Activated CD8-positive, alpha-beta T cell treated with anti-CD3 and anti-CD28 coated beads for 36 hours (primary cell): Measurements from ENCODE around the gene ADORA2A. TPM values are rescaled to one million over a fixed set of nuclear protein-coding genes. Genes with fewer than 3 reads are reported as not detected.

Experiments used
- ATAC-seq: fragments of 200-7000 bp; cut with Tn5 transposase; one replicate; pipeline ENCODE4 v1.10.0; 2021; ENCODE audit warnings: mild to moderate bottlenecking, moderate library complexity
- CTCF ChIA-PET: fragments of 350-600 bp; sonication (Branson Sonifier 250); formaldehyde crosslinking; loops from one replicate; lab custom pipeline; 2021; ENCODE audit warnings: antibody characterized with exemption; lab: Charles Lee
- POLR2A ChIA-PET: fragments of 350-600 bp; sonication (Branson Sonifier 250); formaldehyde crosslinking; loops from one replicate; lab custom pipeline; 2021; ENCODE audit warnings: antibody characterized with exemption; lab: Charles Lee
- DNase-seq: peaks from one replicate; pipeline ENCODE4 v3.0.0-alpha.2; 2020
- H3K27ac Mint-ChIP-seq: one replicate; pipeline ENCODE4 v1.8.0; 2021; ENCODE audit warnings: mild to moderate bottlenecking, mixed read lengths
- H3K27me3 Mint-ChIP-seq: one replicate; pipeline ENCODE4 v1.8.0; 2021; ENCODE audit warnings: mixed read lengths
- H3K36me3 Mint-ChIP-seq: one replicate; pipeline ENCODE4 v1.8.0; 2021; ENCODE audit warnings: low read depth, mixed read lengths
- H3K4me1 Mint-ChIP-seq: one replicate; pipeline ENCODE4 v1.8.0; 2021; ENCODE audit warnings: low read depth, mixed read lengths
- H3K4me3 Mint-ChIP-seq: one replicate; pipeline ENCODE4 v1.8.0; 2021; ENCODE audit warnings: mild to moderate bottlenecking, moderate library complexity, mixed read lengths
- H3K9me3 Mint-ChIP-seq: one replicate; pipeline ENCODE4 v1.8.0; 2021; ENCODE audit warnings: mixed read lengths
- intact Hi-C: fragments of 100-400 bp; cut with micrococcal nuclease; formaldehyde crosslinking; loops from one replicate; pipeline ENCODE4 v1.10.0; 2022
- total RNA-seq, 2 experiments: library from RNA; stranded (reverse); gene quantifications; one replicate each; pipeline ENCODE4 v1.2.3, GENCODE V29; 2021
- TF ChIP-seq, protein P1 (sequence below): fragments of 200-600 bp; IDR thresholded peaks from one replicate; pipeline ENCODE4 v1.8.0; 2022; ENCODE audit warnings: antibody characterized with exemption, mild to moderate bottlenecking

ADORA2A gene
- total RNA-seq, 2 experiments from 2014 or later = 41.4 to 42.9 TPM

DNA sequence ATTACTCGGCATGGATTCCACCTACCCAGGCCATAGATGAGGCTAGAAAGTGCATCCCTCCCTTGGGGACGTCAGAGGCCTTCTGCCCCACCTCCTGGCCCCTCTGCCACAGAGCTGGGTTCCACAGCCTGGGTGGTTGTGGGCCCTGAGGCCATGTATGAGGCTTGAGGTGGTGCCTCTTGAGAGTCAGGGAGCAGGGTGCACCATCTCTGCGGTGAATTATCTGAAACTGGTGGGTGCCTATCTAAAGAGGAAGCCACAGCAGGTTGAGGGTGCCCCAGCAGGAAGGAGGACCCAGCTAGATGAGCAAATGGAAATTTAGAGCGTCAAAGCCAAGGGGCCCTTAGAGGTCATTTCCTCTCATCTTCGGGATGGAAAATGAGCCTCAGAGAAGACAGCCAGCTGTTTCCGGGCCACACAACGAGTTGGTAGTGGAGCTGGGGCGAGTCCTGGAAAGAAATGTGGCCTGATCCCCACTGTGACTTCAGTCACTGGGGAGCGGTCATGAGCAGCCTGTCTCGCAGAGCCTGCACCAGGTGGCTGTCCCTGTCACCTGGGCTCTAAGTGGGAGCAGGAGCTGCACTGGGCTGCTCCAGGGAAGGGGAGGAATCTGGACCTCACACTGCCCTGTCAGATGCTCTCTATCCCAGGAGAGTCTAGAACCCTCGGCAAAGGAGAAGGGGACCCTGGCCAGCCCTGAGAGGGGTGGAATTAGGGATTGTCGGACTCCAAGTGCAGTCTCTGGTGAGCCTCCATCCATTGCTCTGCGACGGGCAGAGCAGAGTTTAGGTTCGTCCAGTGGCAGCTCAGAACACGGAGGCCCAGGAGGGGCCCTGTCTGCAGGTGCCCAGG lies 7.3 kb downstream of the ADORA2A start:
- no peaks in the 10 kb centered on the region for H3K27me3 Mint-ChIP-seq
- POLR2A ChIA-PET = interaction anchor here (0.7 to 3.7 kb wide), 12 partner anchors 8 to 120 kb away, joined by 3 to 21 read pairs (median 4); partner anchors contain the start of gene GUCD1
- intact Hi-C loops = loop anchor here (5.0 kb wide), 1 partner anchor 53 kb away; no protein-coding TSS in a partner anchor

DNA sequence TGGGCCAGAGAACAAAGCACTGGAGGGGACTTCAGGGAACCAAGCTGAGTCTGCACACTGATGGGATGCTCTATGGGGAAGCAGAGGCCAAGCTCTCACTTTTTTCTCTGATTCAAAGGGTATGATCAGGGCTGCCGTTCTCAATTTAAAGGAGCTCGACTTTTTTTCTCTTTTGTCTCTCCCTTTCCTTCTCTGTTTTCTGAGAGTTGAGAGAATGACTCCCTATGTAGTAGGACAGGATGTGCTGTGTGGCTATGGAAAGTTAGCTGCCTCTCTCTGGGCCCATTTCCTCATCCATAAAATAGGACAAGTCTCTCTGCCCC lies 7.9 kb downstream of the ADORA2A start:
- TF ChIP-seq, protein P1, sequence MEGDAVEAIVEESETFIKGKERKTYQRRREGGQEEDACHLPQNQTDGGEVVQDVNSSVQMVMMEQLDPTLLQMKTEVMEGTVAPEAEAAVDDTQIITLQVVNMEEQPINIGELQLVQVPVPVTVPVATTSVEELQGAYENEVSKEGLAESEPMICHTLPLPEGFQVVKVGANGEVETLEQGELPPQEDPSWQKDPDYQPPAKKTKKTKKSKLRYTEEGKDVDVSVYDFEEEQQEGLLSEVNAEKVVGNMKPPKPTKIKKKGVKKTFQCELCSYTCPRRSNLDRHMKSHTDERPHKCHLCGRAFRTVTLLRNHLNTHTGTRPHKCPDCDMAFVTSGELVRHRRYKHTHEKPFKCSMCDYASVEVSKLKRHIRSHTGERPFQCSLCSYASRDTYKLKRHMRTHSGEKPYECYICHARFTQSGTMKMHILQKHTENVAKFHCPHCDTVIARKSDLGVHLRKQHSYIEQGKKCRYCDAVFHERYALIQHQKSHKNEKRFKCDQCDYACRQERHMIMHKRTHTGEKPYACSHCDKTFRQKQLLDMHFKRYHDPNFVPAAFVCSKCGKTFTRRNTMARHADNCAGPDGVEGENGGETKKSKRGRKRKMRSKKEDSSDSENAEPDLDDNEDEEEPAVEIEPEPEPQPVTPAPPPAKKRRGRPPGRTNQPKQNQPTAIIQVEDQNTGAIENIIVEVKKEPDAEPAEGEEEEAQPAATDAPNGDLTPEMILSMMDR = no peak
- H3K4me3 Mint-ChIP-seq = peak overlapping the region; percentile 75
- H3K4me1 Mint-ChIP-seq = peaks cover 91% of the 10 kb centered on the region
- no peaks in the 10 kb centered on the region for H3K27me3 Mint-ChIP-seq
- ChIA-PET CTCF (interaction anchor here (0.7 to 5.6 kb wide), 7 partner anchors 9 to 87 kb away, joined by 3 to 51 read pairs (median 5); no protein-coding TSS in a partner anchor), POLR2A (interaction anchor here (0.9 to 3.7 kb wide), 10 partner anchors 7 to 91 kb away, joined by 3 to 21 read pairs (median 6); partner anchors contain the start of gene ADORA2A)
- H3K27ac Mint-ChIP-seq = peak overlapping the region; percentile 98
- H3K9me3 Mint-ChIP-seq = no peaks in the 10 kb centered on the region
- intact Hi-C loops = no loop called here
- ATAC-seq = no peak
- H3K36me3 Mint-ChIP-seq = peaks cover 61% of the 10 kb centered on the region
- no peak for DNase-seq

More for the DNA sequence above, 7.3 kb downstream of the ADORA2A start:
- Mint-ChIP-seq H3K4me1 (peaks cover 94% of the 10 kb centered on the region), H3K27ac (peak overlapping the region; percentile 98), H3K36me3 (peaks cover 59% of the 10 kb centered on the region), H3K4me3 (peak overlapping the region; percentile 75), H3K9me3 (no peaks in the 10 kb centered on the region)
- ATAC-seq = peak; percentile 67
- TF ChIP-seq, protein P1 = no peak
- CTCF ChIA-PET = interaction anchor here (0.7 to 5.6 kb wide), 7 partner anchors 8 to 87 kb away, joined by 3 to 51 read pairs (median 5); no protein-coding TSS in a partner anchor
- peak; percentile 94 for DNase-seq

DNA sequence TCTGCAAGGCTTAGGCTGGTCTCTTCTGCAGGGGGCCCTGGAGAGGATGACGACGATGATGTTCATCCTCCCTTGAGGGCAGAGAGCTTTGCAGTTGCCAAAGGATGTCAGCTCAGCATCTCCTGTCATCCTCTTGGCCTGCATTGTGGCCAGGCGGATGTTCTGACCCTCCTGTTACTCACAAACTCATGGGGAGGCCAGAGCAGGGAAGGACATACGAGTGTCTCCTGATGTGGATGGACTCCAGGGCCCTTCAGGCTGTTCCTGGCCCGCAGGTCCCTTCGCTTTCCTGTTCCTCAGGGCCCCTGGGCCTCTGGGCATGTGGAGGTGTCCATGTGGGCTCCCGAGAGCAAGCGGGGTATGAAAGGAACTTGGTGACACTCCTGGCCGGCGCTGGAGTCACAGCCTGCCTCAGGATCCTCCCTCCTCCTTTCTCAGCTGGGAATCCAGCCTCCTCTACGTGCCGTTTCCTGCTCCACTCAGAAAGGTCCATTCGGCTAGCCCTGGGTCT lies 8.5 kb downstream of the ADORA2A start:
- no peak for ATAC-seq
- H3K4me1 Mint-ChIP-seq = peaks cover 91% of the 10 kb centered on the region
- H3K4me3 Mint-ChIP-seq = peak overlapping the region; percentile 75
- peaks cover 66% of the 10 kb centered on the region for H3K36me3 Mint-ChIP-seq
- peak overlapping the region; percentile 98 for H3K27ac Mint-ChIP-seq
- H3K9me3 Mint-ChIP-seq = no peaks in the 10 kb centered on the region
- intact Hi-C loops = no loop called here
- TF ChIP-seq, protein P1 = no peak
- no peak for DNase-seq
- POLR2A ChIA-PET = interaction anchor here (0.9 to 3.7 kb wide), 6 partner anchors 8 to 31 kb away, joined by 4 to 21 read pairs (median 10); partner anchors contain the start of gene ADORA2A
- CTCF ChIA-PET = interaction anchor here (0.8 to 5.6 kb wide), 6 partner anchors 8 to 86 kb away, joined by 3 to 51 read pairs (median 5); no protein-coding TSS in a partner anchor
- no peaks in the 10 kb centered on the region for H3K27me3 Mint-ChIP-seq

DNA sequence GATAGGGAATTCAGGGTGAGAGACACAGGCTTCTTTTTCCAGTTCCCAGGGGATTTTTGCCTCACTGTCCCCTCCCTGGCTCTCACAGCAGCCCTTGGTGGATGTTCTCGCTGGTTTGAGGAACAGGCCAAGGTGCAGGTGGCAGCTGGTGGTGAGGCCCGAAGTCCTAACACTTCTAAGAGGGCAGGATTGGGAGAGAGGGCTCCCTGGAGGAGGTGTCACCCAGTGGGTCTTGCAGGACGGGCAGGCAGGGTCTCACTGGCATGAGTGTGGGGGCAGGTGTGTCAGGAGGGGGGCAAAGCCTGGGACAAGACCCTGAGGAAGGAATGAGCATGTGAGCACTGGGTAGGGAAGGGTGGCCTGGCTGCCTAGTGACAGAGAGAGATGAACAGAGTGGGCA lies 9.2 kb downstream of the ADORA2A start:
- POLR2A ChIA-PET = interaction anchor here (2.9 to 3.7 kb wide), 2 partner anchors 9 to 12 kb away, joined by 8 to 12 read pairs; partner anchors contain the start of gene ADORA2A
- CTCF ChIA-PET = interaction anchor here (1.9 to 5.6 kb wide), 2 partner anchors 10 to 13 kb away, joined by 5 to 51 read pairs; no protein-coding TSS in a partner anchor
- TF ChIP-seq, protein P1 = no peak
- intact Hi-C loops = no loop called here
- Mint-ChIP-seq H3K36me3 (peaks cover 69% of the 10 kb centered on the region), H3K27ac (peak overlapping the region; percentile 98), H3K4me3 (peak overlapping the region; percentile 24), H3K9me3 (no peaks in the 10 kb centered on the region), H3K27me3 (no peaks in the 10 kb centered on the region), H3K4me1 (peaks cover 91% of the 10 kb centered on the region)
- DNase-seq (no peak), ATAC-seq (no peak)
